ENCODE data around the gene MTAP.
"Not testable (repeated sequence)": the region's sequence is repeated elsewhere in the genome, so short reads cannot be mapped to it uniquely, and the experiment has no call there.

Gene MTAP

DNA sequence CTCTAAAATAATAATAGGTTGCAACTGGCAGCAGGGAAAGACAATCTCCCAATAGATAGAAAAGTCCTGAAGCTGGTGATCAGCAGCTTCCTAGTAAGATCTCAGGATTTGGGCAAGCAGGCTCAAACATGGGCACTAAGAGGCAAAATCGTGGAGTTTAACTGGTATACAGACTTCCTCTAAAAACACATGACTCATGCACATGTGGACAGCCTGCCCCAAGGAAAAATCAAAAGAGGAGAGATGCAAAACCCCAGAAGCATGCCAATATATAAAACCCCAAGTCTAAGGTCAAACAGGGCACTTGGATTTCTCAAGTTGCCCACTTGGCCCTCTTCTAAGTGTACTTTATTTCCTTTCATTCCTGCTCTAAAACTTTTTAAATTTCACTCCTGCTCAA, 129.0 kb downstream of the MTAP start:
- DNase-seq: no peak

DNA sequence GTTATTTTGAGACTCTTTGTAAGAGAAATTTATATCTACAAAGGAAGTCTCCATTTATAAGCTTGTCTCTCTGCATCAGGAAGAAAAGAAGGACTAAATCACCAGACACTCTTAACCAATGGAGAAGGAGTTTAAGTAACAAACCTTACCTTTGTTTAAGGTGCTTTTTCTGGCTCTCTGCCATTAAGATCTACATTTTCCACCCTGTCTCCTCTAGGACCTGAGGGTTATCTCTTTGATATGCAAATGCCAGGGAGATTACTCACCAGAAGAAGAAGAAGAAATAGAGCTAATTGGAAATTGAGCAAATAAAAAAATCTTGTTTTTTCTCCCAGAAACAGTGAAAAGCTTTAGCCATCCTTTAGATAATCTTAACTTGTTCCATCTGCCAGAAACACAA, 130.8 kb downstream of the MTAP start:
- no peak for DNase-seq

DNA sequence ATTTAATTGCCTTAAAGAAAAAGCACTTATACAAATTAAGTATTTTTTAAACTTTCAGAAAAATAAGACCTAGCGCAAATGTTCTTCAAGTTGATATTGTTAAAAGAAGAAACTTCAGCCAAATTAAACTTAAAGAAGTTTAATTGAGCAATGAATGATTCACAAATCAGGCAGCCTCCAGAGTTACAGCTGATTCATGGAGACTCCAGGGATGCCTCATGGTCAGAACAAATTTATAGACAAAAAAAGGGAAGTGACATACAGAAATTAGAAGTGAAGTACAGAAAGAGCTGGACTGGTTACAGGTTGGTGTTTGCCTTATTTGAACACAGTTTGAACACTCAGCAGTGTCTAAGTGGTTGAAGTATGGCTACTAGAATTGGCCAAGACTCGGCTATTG, 131.4 kb downstream of the MTAP start:
- no peak for DNase-seq

DNA sequence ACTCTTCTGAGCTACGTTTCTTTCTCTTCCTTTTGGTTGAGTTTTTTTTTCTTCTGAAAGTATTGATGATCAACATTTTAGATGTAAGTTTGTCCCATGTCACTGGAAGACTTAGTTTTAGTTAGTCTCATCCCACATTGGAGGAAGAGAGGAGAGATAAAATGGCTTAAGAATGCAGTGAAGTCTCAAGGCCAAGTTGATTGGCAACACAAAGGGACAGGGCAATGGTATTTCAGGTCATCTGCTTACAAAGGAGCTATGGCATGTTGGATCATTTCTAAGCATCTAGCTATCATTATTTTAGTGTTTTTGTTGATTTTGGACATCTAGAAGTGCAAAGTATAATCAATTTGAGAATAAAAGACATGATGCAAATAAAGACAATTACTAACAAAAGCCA, 133.2 kb downstream of the MTAP start:
- no peak for DNase-seq

DNA sequence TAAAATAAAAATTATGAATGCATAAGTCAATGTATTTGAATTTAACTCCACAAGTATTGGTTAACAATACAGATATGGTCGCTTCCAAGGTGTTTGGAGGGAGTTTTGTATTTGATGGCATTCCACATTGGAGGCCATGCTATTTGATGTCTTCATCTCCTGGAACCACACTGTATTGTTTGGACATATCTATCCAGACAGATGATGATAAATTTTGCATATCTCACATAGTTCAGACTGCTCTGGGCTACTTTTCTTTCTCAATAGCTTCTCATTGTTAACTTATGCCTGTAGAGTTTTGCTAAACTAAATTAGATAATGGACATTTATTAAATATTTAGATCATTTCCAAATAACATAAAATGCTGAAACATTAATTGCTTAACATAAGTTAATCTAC, 133.7 kb downstream of the MTAP start:
- no peak for DNase-seq

DNA sequence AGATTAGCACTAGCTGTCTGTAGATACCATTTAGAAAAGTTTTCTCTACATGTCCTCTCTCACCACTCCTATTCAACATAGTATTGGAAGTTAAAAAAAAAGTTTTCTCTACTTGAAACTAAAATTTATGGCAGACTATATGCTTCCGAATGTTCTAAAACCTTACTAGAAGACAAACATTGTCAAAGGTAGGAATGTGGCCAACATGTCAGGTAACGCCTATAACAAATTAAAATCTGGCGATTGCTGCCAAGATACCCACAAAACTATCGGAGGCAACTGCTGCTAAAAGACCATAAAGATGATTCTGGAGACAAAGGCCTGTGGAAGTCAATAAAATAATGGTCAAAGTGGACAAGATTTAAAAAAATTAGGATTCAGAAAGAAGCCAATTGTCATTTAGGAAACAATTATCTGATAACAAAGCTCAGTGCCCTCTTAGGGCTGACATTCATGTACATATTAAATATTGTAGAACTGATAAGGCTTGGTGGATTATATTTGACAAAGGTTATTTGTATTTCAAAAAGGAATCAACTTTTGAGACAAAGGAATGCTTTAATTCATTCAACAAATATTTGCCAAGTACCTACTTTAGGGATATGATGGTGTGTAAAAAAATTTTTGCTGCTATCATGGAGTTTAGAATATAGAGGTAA, 139.0 kb downstream of the MTAP start:
- DNase-seq: no peak

DNA sequence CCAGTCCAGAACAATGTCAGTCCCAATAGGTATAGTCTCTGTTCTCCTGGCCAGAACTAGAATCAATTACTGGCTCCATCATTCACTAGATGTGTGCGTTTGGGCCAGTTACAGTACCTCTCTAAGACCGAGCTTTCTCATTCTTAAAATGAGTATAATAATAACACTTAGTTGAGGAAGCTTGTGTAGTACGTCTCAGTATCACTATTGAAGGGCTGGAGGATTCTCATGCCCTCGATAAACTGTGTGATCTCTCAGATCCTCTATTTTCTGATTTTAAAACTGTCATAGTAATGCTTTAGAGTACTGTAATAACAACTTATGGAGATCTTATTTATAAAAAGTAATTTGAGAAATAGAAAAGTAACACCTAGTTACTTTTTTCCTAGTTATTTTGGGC, 141.0 kb downstream of the MTAP start:
- no peak for DNase-seq

DNA sequence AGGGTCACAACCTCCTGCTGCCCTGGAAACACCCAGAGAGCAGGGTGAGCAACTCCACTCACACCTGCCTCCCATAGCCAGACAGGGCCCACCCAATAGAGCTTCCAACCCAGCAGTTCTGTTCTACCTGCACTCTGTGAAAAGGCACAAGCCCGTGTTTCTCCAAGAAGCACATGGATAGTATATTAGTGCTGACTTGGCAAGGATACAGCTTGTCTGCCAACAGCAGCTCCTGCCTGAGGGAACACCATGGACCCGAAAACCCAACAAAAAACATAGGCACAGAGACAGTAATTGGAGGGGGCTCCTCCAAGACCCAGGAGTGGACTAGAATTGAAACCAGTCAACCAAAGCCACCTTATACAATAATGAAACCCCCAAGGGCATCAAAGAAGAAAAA, 143.2 kb downstream of the MTAP start:
- DNase-seq: no peak

DNA sequence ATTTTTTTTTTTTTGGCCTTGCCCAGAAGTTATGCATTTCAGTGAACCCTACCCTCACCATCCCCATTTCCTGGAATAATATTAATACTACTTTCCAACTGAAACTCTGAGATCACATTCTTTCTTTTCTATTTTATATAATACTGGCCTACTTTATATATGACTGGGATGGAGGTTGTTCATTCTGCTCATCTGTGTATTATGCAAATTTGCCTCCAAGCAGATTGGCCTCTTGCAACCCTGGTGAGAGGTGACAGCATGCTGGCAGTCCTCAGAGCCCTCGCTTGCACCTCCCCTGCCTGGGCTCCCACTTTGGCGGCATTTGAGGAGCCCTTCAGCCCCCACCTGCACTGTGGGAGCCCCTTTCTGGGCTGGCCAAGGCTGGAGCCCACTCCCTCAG, 156.4 kb downstream of the MTAP start:
- DNase-seq: no peak

DNA sequence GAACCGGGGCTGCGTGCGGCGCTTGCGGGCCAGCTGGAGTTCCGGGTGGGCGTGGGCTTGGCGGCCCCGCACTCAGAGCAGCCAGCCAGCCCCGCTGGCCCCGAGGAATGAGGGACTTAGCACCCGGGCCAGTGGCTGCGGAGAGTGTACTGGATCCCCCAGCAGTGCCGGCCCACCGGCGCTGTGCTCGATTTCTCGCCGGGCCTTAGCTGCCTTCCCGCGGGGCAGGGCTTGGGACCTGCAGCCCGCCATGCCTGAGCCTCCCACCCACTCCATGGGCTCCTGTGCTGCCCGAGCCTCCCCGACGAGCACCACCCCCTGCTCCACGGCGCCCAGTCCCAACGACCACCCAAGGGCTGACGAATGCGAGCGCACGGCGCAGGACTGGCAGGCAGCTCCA, 156.8 kb downstream of the MTAP start:
- not testable (repeated sequence) for DNase-seq

DNA sequence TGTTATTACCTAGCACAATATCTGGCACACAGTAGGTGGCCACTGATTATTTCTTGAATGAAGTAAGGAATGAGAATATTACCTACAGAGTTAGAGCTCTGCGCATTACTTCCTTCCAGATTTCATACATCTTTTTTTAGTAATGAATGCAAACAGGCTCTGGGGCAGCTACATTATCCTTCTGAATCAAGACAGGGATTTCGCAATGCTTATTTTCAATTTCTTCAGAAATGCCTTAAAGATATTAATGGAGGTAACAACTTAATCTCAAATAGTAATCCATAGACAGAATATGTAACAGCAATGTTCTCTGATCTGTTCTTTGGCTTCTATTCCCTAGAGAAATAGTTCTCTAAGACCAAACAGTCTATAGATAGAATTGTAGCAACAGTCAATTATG, 159.1 kb downstream of the MTAP start:
- no peak for DNase-seq

DNA sequence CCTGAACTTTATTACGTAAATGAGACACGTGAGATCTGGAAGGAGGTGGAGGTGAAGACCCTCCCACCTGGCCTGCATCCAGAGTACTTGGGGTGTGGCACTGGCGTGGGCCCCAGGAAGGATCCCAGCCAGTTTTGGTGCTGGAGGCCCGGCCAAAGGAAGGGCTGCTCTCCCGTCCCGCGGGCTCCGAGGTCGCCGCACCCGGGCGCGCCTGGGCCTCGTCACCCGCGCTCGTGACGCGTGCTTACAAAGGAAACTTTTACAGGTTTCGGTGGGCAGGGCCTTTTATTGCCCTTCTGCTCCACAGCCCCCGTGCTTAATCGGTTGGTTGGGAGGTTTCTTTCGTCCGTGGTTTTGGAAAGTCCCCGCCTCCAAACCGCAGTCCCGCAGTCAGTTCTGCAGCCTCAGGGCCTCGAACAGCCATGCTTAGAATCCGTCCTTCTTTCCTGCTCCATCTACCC, 162.5 kb downstream of the MTAP start:
- no peak for DNase-seq

DNA sequence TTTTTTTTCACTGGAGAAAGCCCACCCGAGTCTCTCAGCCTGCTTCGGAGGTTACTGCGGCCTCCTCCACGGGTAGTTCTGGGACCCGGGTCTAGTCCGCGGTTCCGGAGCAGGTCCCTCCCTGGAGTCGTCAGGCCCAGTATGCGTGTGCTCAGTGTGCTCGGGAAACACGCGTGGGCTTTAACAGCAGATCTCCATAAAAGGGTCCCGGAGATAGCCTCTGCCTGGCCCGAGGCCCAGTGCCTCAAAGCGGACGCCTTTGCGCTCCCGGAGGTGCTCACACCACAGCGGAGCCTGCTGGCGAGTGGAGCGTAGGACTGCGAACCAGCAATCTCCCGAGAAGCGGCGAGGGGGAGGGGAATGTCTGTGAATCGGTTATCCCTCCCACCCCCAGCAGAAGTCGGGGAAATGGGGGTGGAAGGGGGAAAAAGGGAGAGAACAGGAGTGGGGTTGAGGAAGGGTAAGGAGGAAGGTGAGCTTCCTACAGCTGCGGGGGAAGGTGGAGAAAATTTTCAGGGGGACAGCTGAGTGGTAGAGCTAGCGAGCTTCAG, 163.0 kb downstream of the MTAP start:
- DNase-seq: no peak

DNA sequence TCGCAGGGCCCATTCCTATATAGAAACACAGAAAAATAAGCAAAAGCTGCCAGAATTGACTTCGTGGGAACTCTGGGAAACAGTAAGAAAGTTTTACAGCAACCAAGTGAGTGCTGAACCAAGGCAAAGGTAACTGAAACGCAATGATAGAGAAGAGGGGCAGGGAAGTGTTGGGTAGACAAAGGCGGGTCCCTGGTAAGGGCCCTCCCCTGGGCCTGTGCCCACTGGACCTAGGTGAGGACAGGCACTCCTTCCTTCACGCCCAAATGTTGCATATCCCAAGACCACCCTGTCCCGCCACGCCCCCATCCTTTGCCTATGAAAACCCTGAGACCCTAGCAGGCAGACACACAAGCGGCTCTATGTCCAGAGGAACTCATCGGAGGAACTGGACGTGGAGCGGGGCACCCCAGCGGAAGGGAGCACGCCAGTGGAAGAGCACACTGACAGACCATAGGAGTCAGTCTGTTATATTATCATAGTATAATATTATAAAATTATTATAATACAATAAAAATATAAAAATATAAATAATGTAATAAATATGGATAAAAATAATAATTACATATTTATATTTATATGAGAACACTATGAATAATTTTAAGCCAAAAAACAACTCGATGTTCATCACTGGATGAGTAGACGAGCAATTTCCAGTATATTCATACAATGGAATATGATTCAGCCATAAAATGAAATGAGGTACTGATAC, 163.9 kb downstream of the MTAP start:
- DNase-seq: no peak

DNA sequence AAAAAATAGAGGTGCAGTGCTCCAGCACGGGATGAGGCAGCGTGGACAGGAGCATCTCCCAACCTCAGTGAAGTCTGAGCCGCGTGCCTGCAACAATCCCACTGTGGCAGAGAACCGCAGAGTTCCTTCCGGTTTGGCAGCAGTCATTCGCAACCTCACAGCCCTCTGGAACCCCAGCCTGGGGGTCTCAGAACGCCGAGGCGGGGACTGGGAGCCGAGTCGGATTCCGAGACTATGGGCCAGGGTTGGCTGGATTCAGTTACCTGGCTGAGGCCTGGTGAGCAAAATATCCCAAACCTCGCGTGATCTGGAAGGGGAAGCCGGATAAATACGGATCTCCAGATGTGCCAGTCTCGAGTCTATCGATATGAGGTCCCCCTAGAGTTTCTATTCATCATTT, 164.7 kb downstream of the MTAP start:
- DNase-seq: no peak

DNA sequence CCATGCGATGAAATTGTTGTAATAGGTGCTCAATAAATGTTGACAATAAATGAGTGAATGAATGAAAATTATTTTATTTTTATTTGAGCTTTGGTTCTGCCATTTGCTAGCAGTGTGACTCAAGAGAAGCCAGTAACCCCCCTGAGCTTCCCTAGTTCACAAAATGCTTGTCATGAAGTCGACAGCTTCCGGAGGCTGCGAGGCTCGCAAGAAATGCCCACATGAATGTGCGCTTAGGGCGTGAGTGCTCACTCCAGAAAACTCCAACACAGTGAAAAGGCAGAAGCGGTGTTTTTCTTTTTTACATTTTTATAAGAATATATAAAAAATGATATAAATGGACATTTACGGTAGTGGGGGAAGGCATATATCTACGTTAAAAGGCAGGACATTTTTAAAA, 165.3 kb downstream of the MTAP start:
- no peak for DNase-seq

DNA sequence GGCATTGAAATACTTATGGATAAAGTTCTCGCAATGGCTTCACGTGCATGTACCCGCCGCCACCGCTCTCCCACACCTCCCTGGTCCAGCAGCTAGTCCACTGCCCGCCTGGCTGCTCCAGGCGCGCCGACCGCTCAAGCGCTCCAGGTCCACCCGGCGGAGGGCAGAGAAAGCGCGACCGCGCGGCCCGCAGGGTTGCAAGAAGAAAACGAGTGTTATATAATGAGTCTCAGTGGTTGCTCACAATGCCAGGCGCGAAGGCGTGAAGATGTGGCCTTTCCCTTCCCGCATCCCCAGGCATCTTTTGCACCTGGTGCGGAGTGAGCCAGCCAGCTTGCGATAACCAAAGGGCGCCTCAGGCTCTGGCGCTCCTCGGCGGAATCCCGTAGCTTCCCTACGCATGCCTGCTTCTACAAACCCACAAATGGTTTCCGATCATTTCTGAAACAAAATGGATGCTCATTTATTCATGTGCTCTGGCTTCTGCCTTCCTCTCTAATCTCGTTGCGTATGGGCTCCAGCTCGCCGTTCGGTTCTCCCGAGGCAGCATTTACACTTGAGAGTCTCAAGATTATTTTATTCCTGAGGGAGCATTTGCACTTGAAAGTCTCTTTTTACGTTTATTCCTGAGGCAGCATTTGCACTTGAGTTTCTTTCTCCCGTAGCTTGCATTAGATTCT, 166.0 kb downstream of the MTAP start:
- DNase-seq: no peak

DNA sequence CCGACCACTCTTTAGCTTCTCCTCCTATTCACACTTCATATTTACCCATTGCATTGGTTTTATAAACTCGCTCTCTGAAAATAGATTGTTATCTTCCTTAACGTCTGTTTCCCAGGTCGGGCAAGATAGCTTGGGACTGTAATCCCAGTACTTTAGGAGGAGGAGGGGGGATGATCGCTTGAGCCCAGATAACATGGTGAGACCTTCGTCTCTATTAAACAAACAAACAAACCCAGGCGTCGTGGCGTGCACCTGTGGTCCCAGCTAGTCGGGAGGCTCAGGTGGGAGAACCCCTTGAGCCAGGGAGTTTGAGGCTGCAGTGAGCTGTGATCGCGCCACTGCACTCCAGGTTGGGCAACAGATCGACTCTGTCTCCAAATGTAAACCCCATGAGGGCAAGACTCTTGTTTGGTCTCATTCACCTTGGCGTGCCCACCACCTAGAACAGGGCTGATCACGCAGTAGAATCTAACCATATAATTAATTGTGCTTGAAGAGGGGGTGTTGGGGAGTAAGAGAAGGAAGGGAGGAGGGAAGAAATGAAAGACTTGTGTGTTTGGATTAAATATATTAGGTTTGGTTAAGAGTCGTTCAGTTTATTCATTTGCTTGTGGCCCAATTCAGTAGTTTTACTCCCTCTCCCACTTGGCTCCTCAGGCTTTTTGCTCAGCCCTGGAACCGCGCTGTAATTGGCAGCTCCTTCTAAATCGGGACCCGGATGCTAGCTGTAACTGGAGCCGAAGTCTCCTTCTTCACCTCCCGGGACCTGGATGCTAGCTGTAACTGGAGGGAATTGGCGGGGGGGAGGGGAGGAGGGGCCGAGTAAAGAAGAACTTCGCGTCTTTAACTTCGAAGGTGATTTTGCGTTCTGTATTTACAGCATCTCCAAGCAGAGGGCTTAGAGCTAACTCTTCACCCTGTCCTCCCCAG, 166.8 kb downstream of the MTAP start:
- DNase-seq: no peak

DNA sequence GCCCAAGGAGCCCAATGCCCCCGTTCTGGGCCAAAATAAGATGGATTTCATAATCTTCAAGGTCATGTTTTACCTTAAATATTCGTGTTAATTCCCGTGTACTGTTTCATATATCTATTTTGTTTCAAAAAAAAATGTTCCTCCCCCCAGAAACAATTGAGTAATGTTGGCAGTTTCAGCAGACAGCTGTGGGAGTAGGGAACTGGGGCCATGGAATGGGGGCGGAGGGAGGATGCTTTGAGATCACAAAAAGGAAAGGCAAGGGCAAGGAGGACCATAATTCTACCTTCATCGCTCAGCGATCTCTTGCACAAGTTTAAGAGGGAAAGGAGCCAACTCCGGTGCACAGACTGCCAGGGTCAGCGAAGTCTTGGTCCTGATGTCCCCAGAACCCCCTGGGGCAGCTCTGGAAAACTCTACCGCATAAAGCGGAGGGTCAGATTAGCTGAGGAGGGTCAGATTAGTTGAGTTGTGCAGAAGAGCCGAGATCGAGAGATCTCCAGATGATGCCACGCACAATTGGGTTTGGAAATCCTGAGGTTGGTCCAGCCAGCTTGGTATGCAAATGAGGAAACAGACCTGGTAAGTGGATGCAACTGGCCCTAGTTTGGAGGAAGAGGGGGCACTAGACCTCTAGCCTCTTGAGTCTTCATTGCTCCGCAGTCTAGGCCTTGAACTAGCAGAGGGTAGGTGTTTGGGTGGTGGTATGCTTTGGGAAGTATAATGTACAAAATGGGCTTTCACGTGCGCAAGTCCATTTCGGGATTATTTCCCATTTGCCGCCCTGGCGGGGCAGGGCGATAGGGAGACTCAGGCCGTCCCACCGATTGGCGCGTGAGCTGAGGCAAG, 167.7 kb downstream of the MTAP start:
- no peak for DNase-seq

DNA sequence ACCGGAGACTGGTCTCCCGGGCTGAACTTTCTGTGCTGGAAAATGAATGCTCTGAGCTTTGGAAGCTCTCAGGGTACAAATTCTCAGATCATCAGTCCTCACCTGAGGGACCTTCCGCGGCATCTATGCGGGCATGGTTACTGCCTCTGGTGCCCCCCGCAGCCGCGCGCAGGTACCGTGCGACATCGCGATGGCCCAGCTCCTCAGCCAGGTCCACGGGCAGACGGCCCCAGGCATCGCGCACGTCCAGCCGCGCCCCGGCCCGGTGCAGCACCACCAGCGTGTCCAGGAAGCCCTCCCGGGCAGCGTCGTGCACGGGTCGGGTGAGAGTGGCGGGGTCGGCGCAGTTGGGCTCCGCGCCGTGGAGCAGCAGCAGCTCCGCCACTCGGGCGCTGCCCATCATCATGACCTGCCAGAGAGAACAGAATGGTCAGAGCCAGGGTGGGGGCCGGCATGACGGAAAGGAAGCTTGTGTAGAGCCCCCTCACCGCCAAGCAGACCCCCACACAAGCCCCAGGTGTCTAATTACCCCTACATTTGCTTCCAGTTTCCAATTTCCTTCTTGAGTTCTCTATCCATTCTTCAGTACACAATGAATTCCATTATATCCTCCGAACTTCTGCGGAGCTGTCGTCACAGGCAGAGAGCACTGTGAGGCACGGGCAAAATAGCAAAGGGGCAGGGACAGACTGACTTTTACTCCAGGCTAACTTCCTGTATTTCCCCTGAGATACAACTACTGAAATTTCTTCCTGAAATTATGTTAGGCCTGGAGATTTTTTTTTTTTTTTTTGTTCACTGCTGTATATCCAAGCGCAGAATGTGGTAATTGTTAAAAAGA, 168.6 kb downstream of the MTAP start:
- no peak for DNase-seq

DNA sequence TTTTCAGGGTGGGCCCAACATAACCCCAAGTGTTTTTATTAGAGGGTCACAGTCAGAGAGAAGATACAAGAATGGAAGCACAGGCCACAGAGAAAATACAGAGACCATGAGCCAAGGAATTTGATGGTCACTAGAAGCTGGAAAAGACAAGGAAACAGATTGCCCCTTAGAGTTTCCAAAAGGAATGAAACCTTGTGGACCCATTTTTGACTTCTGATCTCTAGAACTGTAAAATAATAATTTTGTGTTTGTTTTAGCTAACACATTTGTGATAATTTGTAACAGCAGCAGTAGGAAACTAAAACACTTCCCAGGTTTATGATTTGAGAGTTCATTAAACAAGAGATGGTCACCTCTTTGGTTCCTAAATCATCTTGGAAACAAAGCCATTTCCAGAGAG, 169.9 kb downstream of the MTAP start:
- no peak for DNase-seq
